Breast epithelium (tissue), 3 donors: ENCODE measurements around the gene SPINK8.

Experiments
- CTCF ChIP-seq, 3 donors: fragments of 450-650 bp; IDR thresholded peaks; one replicate each; pipeline ENCODE4 v1.5.1; 2016 to 2017; ENCODE audit warnings: antibody characterized with exemption in 3 of 3, mild to moderate bottlenecking in 3 of 3, moderate library complexity in 3 of 3
- POLR2A ChIP-seq: fragments of 450-650 bp; IDR thresholded peaks from one replicate; pipeline ENCODE4 v1.6.1; 2016; ENCODE audit warnings: antibody characterized with exemption, mild to moderate bottlenecking, moderate library complexity

GRCh38 chr3:48269592-48269991, 63.9 kb downstream of the SPINK8 start:
- no peak for TF ChIP-seq CTCF (IDR thresholded peaks at IDR 0.05)
- TF ChIP-seq POLR2A = no peak
